ENCODE results near the gene GLYATL1. TPM values are rescaled to one million over a fixed set of nuclear protein-coding genes. Genes with fewer than 3 reads are reported as not detected.

The GLYATL1 gene
- total and polyA plus RNA-seq, 4 donors, result 64.9 to 622 (median 247) TPM

GRCh38 chr11:58917159-58917783 lies 22.0 kb upstream of the GLYATL1 start:
- Histone ChIP-seq H3K27ac (ENCODE audit: low read depth in 1 of 2, low read length in 2 of 2) (no peak overlapping the region), H3K4me3 (ENCODE audit: low read depth in 1 of 3, low read length in 3 of 3) (peak overlapping the region in 1 of 3 donors; percentile 5), H3K27me3 (ENCODE audit: control insufficient read depth in 4 of 4, insufficient read depth in 4 of 4, low read length in 3 of 4) (no peaks in the 10 kb centered on the region), H3K9me3 (ENCODE audit: control insufficient read depth in 4 of 4, low read length in 3 of 4) (peaks cover 3 to 12% (median 6%) of the 10 kb centered on the region in 4 donors), H3K36me3 (ENCODE audit: control insufficient read depth in 4 of 4, insufficient read depth in 3 of 4, low read depth in 1 of 4, low read length in 3 of 4) (no peaks in the 10 kb centered on the region), H3K9ac (ENCODE audit: low read depth in 1 of 2, low read length in 2 of 2) (no peak overlapping the region), H3K4me1 (ENCODE audit: control insufficient read depth in 4 of 4, insufficient read depth in 4 of 4, low read length in 3 of 4) (no peaks in the 10 kb centered on the region)
- WGBS, result 95% methylated on average over 3 of the region's 3 CpGs
- no peak for TF ChIP-seq SP1 (IDR thresholded peaks at IDR 0.05)
- TF ChIP-seq FOXA1 (IDR thresholded peaks at IDR 0.05), result no peak
- TF ChIP-seq, protein P1, sequence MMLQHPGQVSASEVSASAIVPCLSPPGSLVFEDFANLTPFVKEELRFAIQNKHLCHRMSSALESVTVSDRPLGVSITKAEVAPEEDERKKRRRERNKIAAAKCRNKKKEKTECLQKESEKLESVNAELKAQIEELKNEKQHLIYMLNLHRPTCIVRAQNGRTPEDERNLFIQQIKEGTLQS (IDR thresholded peaks at IDR 0.05), result no peak
- no peak for TF ChIP-seq HNF4A (conservative IDR thresholded peaks at IDR 0.05)
- TF ChIP-seq NR2F2 (IDR thresholded peaks at IDR 0.05), result no peak
- TF ChIP-seq, protein P2, sequence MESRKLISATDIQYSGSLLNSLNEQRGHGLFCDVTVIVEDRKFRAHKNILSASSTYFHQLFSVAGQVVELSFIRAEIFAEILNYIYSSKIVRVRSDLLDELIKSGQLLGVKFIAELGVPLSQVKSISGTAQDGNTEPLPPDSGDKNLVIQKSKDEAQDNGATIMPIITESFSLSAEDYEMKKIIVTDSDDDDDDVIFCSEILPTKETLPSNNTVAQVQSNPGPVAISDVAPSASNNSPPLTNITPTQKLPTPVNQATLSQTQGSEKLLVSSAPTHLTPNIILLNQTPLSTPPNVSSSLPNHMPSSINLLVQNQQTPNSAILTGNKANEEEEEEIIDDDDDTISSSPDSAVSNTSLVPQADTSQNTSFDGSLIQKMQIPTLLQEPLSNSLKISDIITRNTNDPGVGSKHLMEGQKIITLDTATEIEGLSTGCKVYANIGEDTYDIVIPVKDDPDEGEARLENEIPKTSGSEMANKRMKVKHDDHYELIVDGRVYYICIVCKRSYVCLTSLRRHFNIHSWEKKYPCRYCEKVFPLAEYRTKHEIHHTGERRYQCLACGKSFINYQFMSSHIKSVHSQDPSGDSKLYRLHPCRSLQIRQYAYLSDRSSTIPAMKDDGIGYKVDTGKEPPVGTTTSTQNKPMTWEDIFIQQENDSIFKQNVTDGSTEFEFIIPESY (IDR thresholded peaks at IDR 0.05), result no peak
- TF ChIP-seq RAD21 (IDR thresholded peaks at IDR 0.05), result no peak
- no peak for TF ChIP-seq HNF4G (IDR thresholded peaks at IDR 0.05)
- no peak for TF ChIP-seq YY1 (IDR thresholded peaks at IDR 0.05)
- no peak for TF ChIP-seq REST (IDR thresholded peaks at IDR 0.05)
- TF ChIP-seq CTCF (IDR thresholded peaks at IDR 0.05; ENCODE audit: low read depth, low read length, missing input control), result no peak
- no peak for TF ChIP-seq EGR1 (IDR thresholded peaks at IDR 0.05; ENCODE audit: low read depth in 2 of 2)
- TF ChIP-seq, protein P3, sequence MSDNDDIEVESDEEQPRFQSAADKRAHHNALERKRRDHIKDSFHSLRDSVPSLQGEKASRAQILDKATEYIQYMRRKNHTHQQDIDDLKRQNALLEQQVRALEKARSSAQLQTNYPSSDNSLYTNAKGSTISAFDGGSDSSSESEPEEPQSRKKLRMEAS (IDR thresholded peaks at IDR 0.05), result no peak
- TF ChIP-seq JUND (IDR thresholded peaks at IDR 0.05), result no peak
- no peak for TF ChIP-seq TAF1 (conservative IDR thresholded peaks at IDR 0.05)
- no peak for TF ChIP-seq RXRA (IDR thresholded peaks at IDR 0.05)
- TF ChIP-seq GABPA (IDR thresholded peaks at IDR 0.05 in 1 of 2, conservative IDR thresholded peaks at IDR 0.05 in 1 of 2), result no peak
- no peak for DNase-seq (ENCODE audit: low spot score)

All from liver (tissue), 9 donors.